ENCODE data around the gene AJAP1.

The AJAP1 gene

GRCh38 chr1:4613606-4614370, 40.6 kb upstream of the AJAP1 start:
- H3K4me1 ChIP-seq = no peaks in the 10 kb centered on the region
- intact Hi-C loops (cut with DNase I; ENCODE audit: low total_unique reads) = no loop called here

GRCh38 chr1:4614371-4615137, 39.9 kb upstream of the AJAP1 start:
- H3K9me3 ChIP-seq = peaks cover 0 to 16% (median 12%) of the 10 kb centered on the region in 3 donors
- no peak overlapping the region for H3K4me3 ChIP-seq
- DNase-seq = no peak
- TF ChIP-seq, protein P1, sequence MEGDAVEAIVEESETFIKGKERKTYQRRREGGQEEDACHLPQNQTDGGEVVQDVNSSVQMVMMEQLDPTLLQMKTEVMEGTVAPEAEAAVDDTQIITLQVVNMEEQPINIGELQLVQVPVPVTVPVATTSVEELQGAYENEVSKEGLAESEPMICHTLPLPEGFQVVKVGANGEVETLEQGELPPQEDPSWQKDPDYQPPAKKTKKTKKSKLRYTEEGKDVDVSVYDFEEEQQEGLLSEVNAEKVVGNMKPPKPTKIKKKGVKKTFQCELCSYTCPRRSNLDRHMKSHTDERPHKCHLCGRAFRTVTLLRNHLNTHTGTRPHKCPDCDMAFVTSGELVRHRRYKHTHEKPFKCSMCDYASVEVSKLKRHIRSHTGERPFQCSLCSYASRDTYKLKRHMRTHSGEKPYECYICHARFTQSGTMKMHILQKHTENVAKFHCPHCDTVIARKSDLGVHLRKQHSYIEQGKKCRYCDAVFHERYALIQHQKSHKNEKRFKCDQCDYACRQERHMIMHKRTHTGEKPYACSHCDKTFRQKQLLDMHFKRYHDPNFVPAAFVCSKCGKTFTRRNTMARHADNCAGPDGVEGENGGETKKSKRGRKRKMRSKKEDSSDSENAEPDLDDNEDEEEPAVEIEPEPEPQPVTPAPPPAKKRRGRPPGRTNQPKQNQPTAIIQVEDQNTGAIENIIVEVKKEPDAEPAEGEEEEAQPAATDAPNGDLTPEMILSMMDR (IDR thresholded peaks at IDR 0.05) = no peak
- H3K36me3 ChIP-seq = no peaks in the 10 kb centered on the region
- intact Hi-C loops (cut with DNase I; ENCODE audit: low total_unique reads) = no loop called here
- no peaks in the 10 kb centered on the region for H3K27me3 ChIP-seq
- H3K27ac ChIP-seq = no peak overlapping the region
- H3K4me1 ChIP-seq = no peaks in the 10 kb centered on the region

More at GRCh38 chr1:4613606-4614370, 40.6 kb upstream of the AJAP1 start:
- no peak overlapping the region for H3K4me3 ChIP-seq
- no peak for DNase-seq
- H3K27ac ChIP-seq = no peak overlapping the region
- TF ChIP-seq, protein P1 (IDR thresholded peaks at IDR 0.05) = no peak
- peaks cover 0 to 20% (median 12%) of the 10 kb centered on the region in 3 donors for H3K9me3 ChIP-seq
- no peaks in the 10 kb centered on the region for H3K27me3 ChIP-seq
- no peaks in the 10 kb centered on the region for H3K36me3 ChIP-seq

DNA sequence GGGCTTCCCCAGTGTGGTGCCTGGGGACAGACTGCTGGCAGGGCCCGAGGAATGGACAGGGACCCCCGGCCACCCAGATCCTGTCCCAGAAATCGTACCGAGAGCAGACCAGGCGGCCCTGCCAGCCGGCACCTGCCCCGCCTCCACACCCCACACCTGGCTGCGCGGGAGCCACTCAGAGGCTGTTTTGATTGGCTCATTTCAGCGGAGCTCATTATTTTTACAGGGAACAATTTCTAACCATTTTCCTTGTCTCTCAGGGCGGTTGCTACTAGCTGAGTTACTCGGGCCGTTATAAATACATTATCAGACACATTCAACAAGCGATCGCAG, 39.3 kb upstream of the AJAP1 start:
- Histone ChIP-seq H3K4me1 (no peaks in the 10 kb centered on the region), H3K9me3 (peaks cover 0 to 10% (median 7%) of the 10 kb centered on the region in 3 donors), H3K4me3 (no peak overlapping the region), H3K27ac (no peak overlapping the region), H3K27me3 (no peaks in the 10 kb centered on the region), H3K36me3 (no peaks in the 10 kb centered on the region)
- intact Hi-C loops (cut with DNase I; ENCODE audit: low total_unique reads) = no loop called here
- TF ChIP-seq, protein P1 (IDR thresholded peaks at IDR 0.05) = no peak
- no peak for DNase-seq

- intact Hi-C loops (cut with DNase I; ENCODE audit: low total_unique reads) = no loop called here
- Histone ChIP-seq H3K9me3 (peaks cover 0 to 6% (median 3%) of the 10 kb centered on the region in 3 donors), H3K36me3 (no peaks in the 10 kb centered on the region), H3K27me3 (no peaks in the 10 kb centered on the region), H3K4me3 (no peak overlapping the region), H3K4me1 (no peaks in the 10 kb centered on the region), H3K27ac (no peak overlapping the region)
- TF ChIP-seq, protein P1 (IDR thresholded peaks at IDR 0.05) = no peak
- DNase-seq = no peak
Observed at GRCh38 chr1:4615501-4615900, 38.9 kb upstream of the AJAP1 start.

DNA sequence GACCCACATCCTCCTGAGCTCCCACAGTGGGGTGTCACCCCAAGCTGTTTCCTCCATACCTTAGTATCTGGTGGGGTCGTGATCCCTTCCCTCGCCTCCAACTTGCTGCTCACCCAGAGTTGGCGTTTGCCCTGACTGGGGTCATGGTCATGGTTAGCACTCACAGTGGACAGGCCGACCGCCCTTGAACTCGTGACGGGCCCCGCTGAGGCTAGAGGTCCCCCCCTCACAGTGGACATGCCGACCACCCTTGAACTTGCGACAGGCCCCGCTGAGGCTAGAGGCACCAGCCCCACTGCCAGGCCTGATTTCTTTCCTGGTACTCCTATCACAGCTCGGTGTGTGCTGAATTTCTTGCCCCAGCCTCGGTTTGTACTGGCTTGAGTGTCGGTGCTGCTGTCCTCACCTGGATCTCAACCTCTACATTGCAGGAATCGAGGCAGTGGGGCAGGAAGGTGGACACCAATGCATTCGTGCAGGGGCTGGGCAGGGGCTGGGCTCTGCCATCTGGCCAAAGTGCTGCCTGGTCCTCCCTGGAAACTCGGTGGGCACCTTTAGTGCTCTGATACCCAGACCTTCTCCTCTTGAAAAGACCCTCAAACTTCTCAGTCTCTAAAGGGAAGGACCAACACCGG, 37.5 kb upstream of the AJAP1 start:
- Histone ChIP-seq H3K27me3 (no peaks in the 10 kb centered on the region), H3K27ac (no peak overlapping the region), H3K36me3 (no peaks in the 10 kb centered on the region), H3K9me3 (no peaks in the 10 kb centered on the region), H3K4me1 (no peaks in the 10 kb centered on the region), H3K4me3 (no peak overlapping the region)
- TF ChIP-seq, protein P1 (IDR thresholded peaks at IDR 0.05) = no peak
- DNase-seq = no peak
- intact Hi-C loops (cut with DNase I; ENCODE audit: low total_unique reads) = no loop called here
